ENCODE data around the gene ARID3A. TPM values are rescaled to one million over a fixed set of nuclear protein-coding genes. Genes with fewer than 3 reads are reported as not detected.

The ARID3A gene
- total RNA-seq, 4 donors from 2014 or later, result 2.8 to 11.0 (median 4.9) TPM

DNA sequence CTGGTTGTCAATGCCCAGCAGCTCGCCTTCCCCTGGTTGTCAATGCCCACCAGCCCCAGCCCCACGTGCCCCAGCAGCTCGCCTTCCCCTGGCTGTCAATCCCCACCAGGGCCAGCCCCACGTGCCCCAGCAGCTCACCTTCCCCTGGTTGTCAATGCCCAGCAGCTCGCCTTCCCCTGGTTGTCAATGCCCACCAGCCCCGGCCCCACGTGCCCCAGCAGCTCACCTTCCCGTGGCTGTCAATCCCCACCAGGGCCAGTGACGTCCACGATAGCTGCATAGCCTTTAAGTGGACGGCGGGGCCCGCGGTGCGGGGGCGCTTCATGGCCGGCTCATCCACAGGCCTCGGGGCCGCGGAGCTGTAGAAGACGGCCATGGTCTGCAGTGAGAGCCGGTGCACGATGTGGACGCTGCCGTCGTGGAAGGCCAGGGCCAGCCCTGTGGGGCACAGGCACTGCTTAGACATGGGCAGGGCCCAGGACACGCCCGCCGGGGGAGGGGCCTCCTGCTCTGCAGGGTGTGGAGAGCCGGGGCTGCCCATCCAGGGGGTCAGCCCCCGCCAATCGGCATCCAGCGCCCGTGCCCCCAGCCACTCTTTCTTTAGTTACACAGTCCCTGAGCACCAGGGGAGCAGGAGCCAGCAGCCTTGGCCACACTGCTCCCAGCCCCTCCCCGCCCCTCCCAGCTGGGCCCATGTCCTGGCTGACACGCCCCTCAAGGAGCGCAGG, 46.0 kb upstream of the ARID3A start:
- peaks cover 0 to 77% (median 0%) of the 10 kb centered on the region in 3 donors for H3K36me3 ChIP-seq

DNA sequence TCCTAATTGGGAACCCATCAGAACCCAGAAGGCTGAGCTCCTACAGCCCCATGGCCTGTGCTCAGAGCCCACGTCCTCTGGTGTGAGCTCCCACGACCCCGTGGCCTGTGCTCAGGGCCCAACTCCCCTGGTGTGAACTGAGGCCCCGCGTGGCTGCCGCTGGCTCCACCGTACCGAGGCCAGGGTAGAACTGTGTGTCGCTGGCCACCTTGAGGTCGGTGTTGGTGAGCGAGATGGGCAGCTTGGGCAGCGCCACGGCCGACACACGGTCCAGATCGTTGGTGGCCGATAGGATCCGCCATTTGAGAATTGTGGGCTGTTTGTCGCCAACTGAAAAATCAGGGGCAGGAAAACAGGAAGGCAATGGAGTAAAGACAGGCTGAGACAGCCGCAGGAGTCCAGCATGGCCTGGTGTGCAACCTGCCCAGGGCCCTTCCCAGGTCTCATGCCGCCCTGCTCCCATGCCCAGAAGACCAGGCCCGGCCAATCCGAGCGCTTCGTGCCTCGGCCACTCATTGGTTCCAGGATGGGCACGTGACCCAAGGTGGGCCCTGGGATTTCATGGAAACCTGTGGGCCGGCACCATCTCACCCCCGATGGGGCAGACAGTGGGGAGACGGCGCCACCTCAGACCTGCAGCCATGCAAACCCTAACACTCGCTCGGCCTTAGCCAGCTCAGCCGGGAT, 44.3 kb upstream of the ARID3A start:
- Histone ChIP-seq H3K4me1 (no peaks in the 10 kb centered on the region), H3K36me3 (peaks cover 0 to 74% (median 0%) of the 10 kb centered on the region in 3 donors), H3K27ac (no peak overlapping the region), H3K27me3 (no peaks in the 10 kb centered on the region), H3K9me3 (no peaks in the 10 kb centered on the region), H3K4me3 (no peak overlapping the region)
- DNase-seq, result no peak
- no peak for TF ChIP-seq POLR2A (IDR thresholded peaks at IDR 0.05)
- no peak for TF ChIP-seq CTCF (IDR thresholded peaks at IDR 0.05)

More for the DNA sequence above, 46.0 kb upstream of the ARID3A start:
- H3K27me3 ChIP-seq, result no peaks in the 10 kb centered on the region
- no peaks in the 10 kb centered on the region for H3K9me3 ChIP-seq
- H3K4me3 ChIP-seq, result no peak overlapping the region
- DNase-seq, result no peak
- H3K27ac ChIP-seq, result no peak overlapping the region
- TF ChIP-seq POLR2A (IDR thresholded peaks at IDR 0.05) (no peak), CTCF (IDR thresholded peaks at IDR 0.05) (no peak)
- no peaks in the 10 kb centered on the region for H3K4me1 ChIP-seq

DNA sequence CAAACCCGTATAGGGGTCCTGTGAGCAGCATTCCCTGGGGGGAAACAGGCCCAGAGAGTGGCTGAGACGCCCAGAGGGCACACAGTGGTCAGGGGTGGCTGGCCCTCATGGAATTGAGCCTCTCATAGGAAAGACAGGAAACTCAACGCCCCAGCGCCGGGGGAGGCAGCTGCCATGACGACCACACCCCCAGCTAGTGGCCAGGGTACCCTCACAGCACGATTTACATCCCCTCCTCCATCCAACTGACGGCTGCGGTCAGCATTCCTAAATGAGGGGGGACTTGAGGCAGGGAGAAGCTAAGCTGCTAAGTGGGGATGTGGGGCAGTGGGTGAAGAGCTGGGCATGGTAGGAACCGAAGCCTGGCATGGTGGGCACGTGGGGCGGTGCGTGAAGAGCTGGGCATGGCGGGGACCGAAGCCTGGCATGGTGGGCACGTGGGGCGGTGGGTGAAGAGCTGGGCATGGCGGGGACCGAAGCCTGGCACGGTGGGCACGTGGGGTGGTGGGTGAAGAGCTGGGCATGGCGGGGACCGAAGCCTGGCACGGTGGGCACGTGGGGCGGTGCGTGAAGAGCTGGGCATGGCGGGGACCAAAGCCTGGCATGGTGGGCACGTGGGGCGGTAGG, 42.9 kb upstream of the ARID3A start:
- no peaks in the 10 kb centered on the region for H3K4me1 ChIP-seq
- DNase-seq, result no peak
- no peak for TF ChIP-seq POLR2A (IDR thresholded peaks at IDR 0.05)
- no peak for TF ChIP-seq CTCF (IDR thresholded peaks at IDR 0.05)
- no peak overlapping the region for H3K27ac ChIP-seq
- no peaks in the 10 kb centered on the region for H3K27me3 ChIP-seq
- peaks cover 0 to 72% (median 0%) of the 10 kb centered on the region in 3 donors for H3K36me3 ChIP-seq
- no peaks in the 10 kb centered on the region for H3K9me3 ChIP-seq
- H3K4me3 ChIP-seq, result no peak overlapping the region

- DNase-seq, result no peak
- H3K27ac ChIP-seq, result no peak overlapping the region
- H3K36me3 ChIP-seq, result peaks cover 0 to 78% (median 0%) of the 10 kb centered on the region in 3 donors
- no peak for TF ChIP-seq POLR2A (IDR thresholded peaks at IDR 0.05)
- no peak for TF ChIP-seq CTCF (IDR thresholded peaks at IDR 0.05)
- H3K4me3 ChIP-seq, result no peak overlapping the region
- no peaks in the 10 kb centered on the region for H3K4me1 ChIP-seq
- no peaks in the 10 kb centered on the region for H3K27me3 ChIP-seq
- no peaks in the 10 kb centered on the region for H3K9me3 ChIP-seq
These were observed 42.1 kb upstream of the ARID3A start for GRCh38 chr19:883661-884211.

- H3K4me1 ChIP-seq, result no peaks in the 10 kb centered on the region
- no peaks in the 10 kb centered on the region for H3K9me3 ChIP-seq
- no peak overlapping the region for H3K27ac ChIP-seq
- H3K27me3 ChIP-seq, result no peaks in the 10 kb centered on the region
- peaks cover 0 to 86% (median 0%) of the 10 kb centered on the region in 3 donors for H3K36me3 ChIP-seq
- TF ChIP-seq POLR2A (IDR thresholded peaks at IDR 0.05) (no peak), CTCF (IDR thresholded peaks at IDR 0.05) (no peak)
- H3K4me3 ChIP-seq, result no peak overlapping the region
- DNase-seq, result no peak
These were observed 41.2 kb upstream of the ARID3A start for GRCh38 chr19:884420-885211.

All from Peyer's patch (tissue), 4 donors.